NCI-H82 treated with DMSO at 0.1 percent for 48 hours (cell line): ENCODE results near the gene STX17.
"Not testable (repeated sequence)": the region's sequence is repeated elsewhere in the genome, so short reads cannot be mapped to it uniquely, and the experiment has no call there.

Experiments
- DNase-seq: peaks from one replicate; lab custom pipeline; 2025; ENCODE audit not compliant: unreplicated experiment; lab: John Stamatoyannopoulos, UW

Gene STX17

DNA sequence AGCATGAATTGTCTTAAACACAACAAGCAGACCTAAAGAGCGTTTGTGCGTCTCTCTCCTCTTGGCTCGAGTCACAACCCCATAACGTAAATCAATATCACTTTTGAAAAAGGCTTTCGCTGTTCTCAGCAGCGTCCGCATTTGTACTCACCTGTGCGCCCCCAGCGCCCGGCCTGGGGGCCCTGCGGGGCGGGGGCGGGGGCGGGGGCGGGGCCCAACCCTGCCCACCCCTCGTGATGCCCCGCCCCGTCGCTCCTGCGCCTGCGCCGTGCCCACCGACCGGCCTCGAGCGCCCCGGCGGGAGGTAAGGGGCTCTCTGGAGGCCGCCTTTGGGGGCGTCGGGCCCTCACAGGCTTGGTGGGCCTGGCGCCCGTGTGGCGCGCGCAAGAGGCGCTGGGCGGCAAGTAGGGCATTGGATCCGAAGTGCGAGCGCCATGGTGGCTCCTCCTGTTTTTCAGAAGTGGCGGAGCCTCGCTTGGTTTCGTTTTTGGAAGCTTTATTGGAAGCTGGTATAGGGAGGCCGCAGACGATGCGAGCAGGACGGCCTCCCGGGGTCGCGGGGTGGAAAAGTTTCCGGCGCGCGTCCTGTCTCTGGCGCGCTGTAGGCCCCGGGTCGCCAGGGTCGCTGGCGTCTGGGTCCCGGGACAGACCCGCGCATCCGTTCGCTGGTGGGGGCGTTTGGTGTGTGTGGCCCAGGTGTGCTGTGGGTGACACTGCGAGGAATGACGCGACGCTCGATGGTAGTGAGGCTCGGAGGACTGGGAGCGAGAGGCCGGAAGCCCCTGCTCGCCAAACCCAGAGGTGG lies at the start of gene STX17:
TSS of gene STX17 (plus strand) at position 252 of the 805 bp plus-strand sequence. CDS start 8,586 bp downstream, outside the sequence.
- no peak for DNase-seq

DNA sequence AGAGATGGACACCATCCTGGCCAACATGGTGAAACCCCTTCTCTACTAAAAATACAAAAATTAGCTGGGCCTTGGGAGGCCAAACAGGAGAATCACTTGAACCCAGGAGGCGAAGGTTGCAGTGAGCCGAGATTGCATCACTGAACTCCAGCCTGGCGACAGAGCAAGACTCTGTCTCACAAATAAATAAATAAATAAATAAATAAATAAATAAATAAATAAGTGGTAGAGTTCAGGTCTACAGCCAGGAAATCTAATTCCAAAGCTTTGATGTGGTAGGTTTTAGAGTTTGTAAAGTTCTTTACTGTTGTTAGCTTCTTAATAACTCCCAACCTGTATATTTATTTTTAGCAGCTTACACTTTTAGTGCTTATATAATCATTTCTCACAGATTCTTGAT lies 48.9 kb upstream of the STX17 start:
- not testable (repeated sequence) for DNase-seq

DNA sequence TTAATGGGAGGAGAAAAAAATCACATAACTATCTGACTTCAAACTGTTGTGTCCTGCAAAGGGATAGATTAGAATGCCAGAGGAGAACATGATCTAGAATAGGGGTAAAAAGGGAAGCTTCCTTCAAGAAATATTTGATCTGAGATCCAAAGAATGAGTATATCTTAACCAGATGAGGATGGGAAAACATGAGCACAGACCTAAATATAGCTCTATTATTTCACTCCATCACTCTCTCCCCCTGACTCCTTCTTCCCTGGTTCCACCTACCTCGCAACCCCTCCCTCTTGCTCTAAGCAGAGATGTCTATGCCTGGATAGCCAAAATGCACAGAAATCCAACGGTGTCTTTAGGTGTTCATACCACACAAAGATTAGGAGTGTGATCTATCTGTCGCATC lies 48.4 kb upstream of the STX17 start:
- DNase-seq: no peak

DNA sequence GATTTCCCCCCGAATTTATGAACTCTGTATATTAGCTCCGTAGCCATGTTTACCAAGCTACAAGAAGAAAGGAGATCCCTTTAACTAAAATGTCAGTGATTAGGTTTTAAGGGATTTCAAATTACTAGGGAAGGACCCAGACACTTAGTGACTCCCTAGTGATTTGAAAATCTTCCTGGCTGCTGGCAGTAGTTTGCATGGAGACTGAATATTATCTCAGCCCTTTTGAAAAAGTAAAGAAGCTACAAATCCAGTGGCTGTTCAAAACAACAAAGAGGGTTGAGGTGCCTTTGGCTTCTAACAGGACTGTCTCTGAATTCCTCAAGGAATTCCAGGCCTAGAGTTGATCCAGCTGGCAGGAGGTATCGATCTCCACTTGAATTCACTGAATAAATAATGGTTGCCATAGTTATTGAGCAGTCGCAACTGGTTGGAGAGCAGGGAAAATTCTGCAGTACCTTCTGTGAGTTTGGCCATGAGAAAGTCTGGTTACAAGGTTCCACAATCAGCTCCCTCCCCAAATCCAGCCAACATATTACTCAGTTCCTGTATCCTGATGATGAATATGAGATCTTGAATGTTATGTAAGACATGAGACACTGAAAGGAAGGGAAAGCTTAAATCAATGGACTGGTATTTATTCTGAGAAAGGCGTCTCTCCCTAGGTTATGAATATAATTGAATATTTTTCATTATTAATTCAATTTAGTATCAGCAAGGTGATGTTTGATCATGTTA lies 47.0 kb upstream of the STX17 start:
- DNase-seq: no peak

DNA sequence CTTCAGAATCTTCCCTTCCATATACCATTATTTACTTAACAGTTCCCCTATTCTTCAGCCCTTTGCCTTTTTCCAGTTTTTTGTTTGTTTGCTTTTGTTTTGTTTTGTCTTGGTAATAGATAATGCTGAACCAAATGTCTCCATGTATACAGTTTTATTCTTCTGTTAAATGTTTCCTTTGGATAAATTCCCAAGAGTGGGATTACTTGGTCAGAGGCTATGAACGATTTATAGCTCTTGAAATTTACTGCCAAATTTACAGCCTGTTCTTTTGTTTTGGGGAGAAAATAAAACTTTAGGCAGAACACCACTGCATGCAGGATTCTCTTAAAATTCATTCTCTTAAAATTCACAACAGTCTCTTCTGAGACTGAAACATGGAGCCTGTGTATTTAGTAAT lies 46.2 kb upstream of the STX17 start:
- DNase-seq: no peak

DNA sequence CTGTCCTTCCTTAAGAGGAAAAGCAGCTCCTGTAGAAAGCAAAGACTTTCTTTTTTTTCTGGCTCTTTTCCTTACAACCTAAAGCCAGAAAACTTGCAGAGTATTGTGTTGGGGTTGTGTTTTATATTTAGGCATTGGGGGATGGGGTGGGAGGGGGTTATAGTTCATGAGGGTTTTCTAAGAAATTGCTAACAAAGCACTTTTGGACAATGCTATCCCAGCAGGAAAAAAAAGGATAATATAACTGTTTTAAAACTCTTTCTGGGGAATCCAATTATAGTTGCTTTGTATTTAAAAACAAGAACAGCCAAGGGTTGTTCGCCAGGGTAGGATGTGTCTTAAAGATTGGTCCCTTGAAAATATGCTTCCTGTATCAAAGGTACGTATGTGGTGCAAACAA lies 42.5 kb upstream of the STX17 start:
- no peak for DNase-seq

DNA sequence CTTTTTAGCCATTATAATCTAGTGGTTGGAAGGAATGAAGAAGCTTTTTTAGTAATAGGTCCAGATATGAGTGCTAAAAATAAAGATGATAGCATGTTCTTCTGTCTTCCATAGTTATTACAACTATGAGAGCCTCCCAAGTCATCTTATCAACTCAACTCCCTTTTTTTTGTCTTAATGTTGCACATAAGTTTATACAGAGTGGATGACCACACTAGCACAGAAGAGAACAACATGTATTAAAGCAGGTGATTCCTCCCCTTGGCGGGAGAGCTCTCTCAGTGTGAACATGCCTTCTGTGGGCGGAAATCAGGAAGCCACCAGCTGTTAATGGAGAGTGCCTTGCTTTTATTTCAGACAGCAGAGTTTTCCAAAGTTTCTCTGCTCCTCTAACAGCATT lies 40.1 kb upstream of the STX17 start:
- DNase-seq: no peak

DNA sequence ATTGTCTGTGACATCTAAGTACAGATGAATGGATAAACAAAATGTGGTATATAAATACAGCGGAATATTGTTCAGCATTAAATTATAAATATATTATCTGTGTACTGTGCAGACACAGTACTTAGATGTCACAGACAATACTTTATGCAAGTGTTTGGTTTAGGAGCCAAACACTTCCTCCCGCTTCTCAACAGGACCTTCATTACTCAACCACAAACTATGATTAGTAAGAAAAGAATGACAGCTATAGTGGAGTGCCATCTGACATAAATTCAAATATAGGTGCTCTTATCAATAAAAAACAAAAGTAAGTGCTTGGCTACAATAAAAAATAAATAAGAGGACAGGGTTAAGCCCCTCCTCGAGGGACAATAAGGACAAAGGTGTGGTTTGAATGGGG lies 38.9 kb upstream of the STX17 start:
- DNase-seq: no peak

DNA sequence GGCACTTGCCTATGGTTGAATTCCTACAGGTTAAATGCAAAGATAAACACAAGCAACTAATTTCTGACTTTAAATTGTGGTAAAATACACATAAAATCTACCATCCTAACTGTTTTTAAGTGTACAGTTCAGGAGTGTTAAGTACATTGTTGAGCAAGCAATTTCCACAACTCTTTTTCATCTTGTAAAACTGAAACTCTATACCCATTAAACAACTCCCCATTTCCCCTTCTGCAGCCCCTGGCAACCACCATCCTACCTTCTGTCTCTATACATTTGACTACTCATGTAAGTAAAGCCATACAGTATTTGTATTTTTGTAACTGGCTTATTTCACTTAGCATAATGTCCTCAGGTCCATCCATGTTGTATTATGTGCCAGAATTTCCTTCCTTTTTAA lies 38.5 kb upstream of the STX17 start:
- no peak for DNase-seq

DNA sequence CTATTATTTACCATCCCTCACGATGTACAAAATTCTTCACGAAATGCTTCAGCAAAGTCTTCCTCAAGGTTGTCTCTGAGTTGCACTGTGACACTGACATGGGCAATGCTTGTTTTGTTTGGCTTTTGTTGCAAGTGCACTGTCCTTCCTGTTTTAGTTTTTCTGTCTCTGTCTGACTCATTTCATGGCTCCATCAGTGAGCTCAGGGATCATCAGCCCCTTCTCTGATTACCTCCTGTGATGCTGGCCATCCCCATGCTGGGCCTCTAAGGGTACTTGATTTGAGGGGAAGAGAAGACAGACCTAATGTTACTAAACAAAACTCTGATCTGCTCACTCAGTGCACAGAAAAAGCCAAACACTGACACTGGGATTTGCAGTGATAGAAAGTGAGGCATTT lies 37.6 kb upstream of the STX17 start:
- DNase-seq: no peak

DNA sequence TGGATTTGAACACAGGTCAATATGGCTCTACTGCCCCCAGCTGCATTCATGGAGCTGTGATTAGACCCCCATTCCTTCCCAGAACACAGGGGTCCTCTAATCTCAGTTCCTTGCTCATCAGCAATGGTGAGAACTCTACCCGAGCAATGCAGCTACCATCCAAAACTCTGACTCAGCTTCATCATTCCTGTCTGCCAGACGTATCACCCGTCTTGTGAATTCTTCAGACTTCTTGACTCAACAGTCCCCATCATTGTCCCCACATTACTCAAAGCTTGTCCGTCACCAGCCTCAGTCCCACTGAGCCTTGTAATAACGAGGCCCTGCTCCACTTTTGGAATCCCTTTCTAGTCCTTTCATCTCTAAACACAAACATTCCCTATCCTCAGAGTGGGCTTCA lies 36.3 kb upstream of the STX17 start:
- DNase-seq: no peak

DNA sequence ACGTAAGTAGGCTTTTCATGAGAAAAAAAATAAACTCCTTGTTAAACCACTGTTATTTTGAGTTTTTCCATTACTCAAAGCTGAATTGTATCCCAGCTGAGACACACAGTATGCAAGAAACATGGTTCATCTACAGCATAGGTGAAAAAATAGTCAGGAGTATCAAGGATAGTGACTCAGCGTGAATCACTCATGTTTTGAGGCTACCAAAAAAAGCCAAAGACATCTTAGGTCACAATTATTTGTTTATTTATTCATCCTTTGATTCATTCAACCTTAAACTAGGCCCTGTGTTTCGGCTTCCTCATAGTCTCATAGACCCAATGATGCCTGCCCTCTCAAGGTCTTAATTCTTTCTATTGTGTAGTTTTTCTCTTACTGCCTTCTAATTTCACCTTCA lies 32.9 kb upstream of the STX17 start:
- DNase-seq: no peak

DNA sequence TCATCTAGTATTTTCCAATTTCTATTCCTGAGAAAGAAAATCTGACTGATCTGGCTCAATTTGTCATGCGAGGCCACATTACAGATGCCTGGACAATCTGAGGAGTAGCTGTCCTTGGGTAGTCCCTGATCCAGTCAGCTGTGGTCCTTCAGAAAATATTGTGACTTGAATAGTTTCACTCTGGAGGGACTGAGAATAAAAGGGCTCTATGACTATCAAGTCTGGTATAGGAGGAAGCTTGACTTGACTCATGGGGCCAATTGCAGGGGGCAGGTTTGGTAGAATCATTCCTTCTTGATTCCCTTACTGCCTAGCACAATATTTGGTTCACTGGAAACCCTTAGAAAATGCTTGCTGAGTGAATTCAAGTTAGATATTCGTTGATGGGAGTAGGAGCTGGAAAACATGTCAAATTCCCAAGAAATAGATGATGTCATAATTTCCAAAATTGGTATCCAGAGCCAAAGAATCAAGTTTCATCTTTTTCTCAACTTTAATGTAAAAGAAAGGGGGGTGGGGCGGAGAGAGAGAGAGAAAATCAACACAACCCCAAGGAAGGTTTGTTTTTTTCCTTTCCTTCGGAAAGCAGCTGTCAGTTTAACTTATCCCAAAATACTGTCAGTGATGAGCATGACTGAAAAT lies 32.4 kb upstream of the STX17 start:
- DNase-seq: no peak

DNA sequence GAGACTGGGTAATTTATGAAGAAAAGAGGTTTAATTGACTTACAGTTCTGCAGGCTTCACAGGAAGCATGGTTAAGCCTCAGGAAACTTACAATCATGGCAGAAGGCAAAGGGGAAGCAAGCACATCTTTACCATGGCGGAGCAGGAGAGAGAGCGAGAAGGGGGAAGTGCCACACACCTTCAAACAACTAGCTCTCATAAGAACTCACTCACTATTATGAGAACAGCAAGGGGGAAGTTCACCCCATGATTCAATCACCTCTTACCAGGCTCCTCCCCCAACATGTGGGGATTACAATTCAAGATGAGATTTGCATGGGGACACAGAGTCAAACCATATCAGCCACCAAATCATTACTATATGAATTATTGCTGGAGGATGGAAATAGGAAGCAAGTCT lies 30.3 kb upstream of the STX17 start:
- DNase-seq: no peak

DNA sequence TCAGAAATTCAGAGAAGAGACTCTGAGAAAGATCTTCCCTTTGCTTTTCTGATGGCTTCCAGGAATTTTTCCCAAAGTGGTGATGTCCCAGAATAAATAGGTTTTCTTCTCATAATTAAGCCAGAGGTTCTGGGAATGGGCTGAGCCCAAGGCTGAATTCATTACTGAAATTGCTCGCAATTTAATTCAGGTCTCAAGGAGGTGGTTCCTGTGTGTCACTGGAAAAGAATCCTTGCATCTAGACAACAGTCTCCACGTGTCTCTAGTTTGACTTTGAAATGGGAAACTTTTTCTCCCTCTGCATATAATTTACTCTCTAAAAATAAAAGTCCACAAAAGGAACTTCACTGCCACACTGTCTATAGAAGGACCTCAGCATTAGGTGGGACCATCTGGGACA lies 27.8 kb upstream of the STX17 start:
- no peak for DNase-seq

DNA sequence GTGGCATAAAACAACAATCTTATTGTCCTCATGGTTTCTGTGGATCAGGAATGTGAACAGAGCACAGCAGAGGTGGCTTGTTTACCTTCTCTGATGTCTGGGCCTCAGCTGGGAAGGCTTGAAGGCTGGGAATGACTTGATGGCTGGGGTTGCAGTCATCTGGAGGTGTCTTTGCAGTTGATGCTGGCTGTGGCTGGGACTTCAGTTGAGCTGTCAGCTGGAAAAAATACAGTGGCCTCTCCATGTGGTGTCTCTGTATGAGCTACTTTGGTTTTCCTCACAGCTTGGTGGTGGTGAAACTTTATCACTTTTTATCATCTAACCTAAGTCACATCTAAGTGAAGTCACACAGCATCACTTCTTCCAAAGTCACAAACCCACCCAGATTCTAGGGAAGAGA lies 24.7 kb upstream of the STX17 start:
- no peak for DNase-seq

DNA sequence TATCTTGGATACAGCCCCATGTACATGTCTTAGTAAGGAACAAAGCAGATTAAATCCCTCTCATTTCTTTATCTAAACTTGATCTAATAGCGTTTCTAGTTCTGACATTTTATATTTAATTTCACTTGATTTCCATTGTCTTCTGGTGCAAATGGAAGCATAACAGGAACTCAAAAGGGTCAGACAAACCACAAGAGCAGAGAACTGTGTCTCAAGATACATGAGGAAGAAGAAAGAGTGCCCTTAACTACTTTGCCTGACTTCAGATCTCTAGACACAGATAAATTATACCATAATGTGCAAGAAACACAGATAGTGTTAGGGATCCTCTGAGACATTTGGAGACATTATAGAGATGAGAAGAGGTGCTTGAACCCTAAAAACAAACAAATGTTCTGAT lies 20.7 kb upstream of the STX17 start:
- DNase-seq: no peak

DNA sequence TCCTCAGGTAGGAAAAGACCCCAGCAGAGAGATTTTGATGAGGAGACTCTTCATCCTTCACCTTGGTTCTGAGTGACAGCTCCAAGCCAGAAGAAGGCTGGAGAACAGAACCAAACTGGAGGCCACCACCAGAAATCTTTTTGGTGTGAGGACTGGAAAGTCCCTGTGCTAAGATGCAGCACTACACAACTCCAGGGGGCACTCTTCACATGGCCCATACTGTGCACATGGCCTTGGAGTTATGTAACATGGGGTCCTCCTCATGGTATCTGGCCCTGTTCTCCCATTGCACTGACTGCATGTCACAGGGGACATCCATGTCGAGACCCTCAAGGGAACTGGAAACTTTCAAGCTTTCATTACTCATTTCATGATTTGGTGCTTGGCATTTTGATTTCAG lies 17.3 kb upstream of the STX17 start:
- DNase-seq: no peak

DNA sequence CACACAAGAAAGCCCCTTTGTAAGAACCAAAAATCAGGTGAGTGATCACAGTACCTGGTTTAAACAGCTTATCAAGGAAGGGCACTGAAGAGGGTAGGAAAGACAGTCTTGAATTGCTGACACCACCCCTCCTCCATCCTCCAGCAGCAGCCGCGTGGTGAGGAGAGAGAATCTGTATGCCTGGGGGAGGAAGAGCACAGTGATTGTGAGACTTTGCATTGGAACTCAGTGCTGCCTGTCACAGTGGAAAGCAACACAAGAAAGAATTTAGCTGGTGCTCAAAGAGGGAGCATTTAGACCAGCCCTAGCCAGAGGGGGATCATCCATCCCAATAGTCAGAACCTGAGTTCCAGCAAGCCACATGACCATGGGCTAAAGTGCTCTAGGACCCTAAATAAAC lies 11.6 kb upstream of the STX17 start:
- no peak for DNase-seq

DNA sequence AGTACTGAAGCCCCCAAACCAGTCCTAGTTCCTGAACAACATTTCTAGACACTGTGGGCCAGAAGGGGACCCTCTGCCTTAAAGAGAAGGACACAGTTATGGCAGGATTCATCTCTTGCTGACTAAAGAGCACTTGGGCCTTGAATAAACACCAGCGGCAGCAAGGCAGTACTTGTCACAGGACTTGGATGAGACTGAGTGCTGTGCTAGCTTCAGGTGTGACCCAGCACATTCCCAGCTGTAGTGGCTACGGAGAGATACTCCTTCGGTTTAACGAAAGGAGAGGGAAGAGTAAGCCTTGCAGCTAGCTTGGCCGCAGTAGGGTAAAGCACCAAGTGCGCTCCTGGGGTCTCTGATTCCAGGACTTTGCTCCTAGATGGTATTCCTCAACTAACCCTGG lies 10.9 kb upstream of the STX17 start:
- DNase-seq: no peak

DNA sequence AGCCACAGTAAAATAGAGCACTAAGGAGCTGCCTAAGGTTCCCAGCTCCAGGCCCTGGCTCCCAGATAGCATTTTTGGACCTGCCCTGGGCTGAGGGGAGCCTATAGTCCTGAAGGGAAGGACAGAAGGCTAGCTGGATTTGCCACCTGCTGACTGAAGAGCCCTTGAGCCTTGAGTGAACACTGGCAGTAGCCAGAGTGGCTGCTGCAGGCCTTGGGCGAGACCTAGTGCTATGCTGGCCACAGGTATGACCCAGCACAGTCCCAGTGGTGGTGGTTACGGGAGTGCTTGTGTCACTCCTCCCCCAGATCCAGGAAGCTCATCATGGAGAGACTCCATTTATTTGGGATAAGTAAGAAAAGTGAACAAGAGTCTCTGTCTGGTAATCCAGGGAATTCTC lies 10.3 kb upstream of the STX17 start:
- no peak for DNase-seq

DNA sequence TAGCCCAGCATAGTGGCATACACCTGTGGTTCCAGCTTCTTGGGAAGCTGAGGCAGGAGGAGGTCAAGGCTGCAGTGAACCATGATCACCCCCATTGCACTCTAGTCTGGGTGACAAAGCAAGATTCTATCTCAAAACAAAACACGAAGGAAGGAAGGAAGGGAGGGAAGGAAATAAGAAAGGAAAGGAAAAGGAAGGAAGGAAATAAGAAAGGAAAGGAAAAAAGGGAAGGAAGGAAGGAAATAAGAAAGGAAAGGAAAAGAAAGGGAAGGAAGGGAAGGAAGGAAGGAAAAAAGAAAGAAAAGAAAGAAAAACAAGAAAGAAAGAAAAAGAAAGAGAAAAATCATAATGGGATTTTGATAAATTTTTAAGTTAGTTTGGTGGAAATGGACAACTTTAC lies 3.1 kb upstream of the STX17 start:
- no peak for DNase-seq
